Esophagus squamous epithelium (tissue), 4 donors: ENCODE data around the gene LIM2.

ENCODE experiments used
- POLR2A ChIP-seq, 4 donors: fragments of 450-650 bp; IDR thresholded peaks; one replicate each; pipeline ENCODE4 v1.6.1; 2017; ENCODE audit warnings: antibody characterized with exemption in 4 of 4, mild to moderate bottlenecking in 4 of 4, moderate library complexity in 3 of 4
- TF ChIP-seq, protein P1 (sequence below), 6 experiments: fragments of 450-650 bp in 4 of 6; fragments of 200-600 bp in 2 of 6; sonication (generic) in 2 of 6; IDR thresholded peaks; one replicate each; pipeline ENCODE4 v1.5.1; 2016 to 2019; ENCODE audit warnings: antibody characterized with exemption in 6 of 6, mild to moderate bottlenecking in 4 of 6, moderate library complexity in 4 of 6

DNA sequence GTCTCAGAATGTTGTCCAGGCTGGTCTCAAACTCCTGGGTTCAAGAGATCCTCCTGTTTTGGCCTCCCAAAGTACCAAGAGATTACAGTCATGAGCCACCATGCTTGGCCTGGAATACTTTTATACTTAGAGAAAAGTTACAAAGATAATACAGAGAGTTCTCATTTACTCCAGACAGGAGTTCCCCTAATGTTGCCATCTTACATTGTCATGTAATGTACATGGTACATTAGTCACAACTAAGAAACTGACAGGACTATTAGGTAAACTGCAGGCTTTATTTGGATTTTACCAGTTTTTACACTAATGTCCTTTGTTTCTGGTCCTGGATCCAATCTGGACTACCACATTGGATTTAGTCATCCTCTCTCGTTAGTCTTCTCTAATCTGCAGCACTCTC, 4.9 kb upstream of the LIM2 start:
- TF ChIP-seq, protein P1, sequence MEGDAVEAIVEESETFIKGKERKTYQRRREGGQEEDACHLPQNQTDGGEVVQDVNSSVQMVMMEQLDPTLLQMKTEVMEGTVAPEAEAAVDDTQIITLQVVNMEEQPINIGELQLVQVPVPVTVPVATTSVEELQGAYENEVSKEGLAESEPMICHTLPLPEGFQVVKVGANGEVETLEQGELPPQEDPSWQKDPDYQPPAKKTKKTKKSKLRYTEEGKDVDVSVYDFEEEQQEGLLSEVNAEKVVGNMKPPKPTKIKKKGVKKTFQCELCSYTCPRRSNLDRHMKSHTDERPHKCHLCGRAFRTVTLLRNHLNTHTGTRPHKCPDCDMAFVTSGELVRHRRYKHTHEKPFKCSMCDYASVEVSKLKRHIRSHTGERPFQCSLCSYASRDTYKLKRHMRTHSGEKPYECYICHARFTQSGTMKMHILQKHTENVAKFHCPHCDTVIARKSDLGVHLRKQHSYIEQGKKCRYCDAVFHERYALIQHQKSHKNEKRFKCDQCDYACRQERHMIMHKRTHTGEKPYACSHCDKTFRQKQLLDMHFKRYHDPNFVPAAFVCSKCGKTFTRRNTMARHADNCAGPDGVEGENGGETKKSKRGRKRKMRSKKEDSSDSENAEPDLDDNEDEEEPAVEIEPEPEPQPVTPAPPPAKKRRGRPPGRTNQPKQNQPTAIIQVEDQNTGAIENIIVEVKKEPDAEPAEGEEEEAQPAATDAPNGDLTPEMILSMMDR (IDR thresholded peaks at IDR 0.05), result no peak
- TF ChIP-seq POLR2A (IDR thresholded peaks at IDR 0.05), result no peak
